Activated CD4-positive, alpha-beta T cell treated with anti-CD3 and anti-CD28 coated beads for 1 hour (primary cell): Measurements from ENCODE around the gene ADAM19.
"Not testable (repeated sequence)": the region's sequence is repeated elsewhere in the genome, so short reads cannot be mapped to it uniquely, and the experiment has no call there.

Experiments
- DNase-seq: peaks from one replicate; pipeline ENCODE4 v3.0.0-alpha.2; 2020

The ADAM19 gene

DNA sequence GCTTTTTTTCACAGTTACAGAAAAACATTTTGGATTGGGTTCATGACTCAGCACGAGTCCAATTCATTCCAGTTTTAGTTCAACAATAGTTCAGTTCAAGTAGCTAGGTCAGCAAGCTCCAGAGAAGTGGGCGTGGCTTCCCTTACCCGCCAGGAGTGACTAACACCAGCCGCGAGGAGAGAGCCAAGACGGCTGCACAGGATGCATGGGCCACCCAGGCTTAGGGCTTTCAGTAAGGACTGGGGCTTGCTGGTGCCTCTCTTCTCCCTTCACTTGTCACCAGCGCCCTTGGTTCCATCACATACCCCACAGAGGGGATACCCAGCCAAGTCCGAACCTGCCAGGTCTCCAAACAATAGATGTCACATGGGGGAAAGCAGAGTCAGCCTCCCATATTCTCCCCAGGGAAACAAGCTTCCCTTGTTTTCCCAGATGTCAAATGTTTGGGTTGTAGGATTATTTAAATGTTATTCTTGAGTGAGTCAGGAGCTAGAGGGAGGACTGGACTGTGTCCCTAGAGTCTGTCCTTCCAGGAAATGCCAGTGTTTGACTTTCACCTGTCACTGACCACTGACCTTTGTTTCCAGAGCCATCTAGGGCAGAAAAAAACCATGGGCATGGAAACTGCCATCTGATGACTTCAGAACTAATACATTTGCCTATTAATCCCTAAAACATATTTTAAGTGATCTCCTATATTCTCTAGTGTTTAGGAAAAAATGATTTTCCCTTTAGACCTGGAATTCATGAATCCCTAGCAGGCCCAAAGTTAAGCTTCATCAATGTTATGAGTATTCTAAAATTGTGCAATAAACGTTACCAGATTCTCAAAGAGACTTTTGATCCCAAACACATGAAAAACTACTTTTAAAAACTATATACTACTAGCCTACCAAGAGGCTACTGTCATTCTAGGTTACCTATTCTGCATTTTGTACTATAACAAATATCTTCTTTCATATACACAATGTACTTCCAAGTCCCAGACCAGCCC, 63.6 kb downstream of the ADAM19 start:
- DNase-seq: no peak

DNA sequence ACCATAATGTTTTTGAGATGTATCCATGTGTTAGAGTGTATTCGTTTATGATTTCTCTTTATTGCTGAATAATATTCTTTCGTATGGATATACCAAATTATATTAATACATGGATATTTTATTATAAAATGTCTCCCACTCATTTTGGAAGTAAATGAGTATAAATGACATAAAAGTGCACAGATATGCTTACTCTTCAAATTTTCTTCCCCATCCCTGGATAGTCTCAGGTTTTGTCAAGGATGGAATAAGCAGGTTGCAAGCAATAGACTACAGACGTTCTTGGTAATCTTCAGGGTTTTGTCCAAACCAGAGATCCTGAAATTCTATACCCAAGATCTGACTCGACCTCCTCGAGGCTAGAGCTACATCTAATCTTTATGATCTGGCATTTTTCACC, 64.9 kb downstream of the ADAM19 start:
- no peak for DNase-seq

DNA sequence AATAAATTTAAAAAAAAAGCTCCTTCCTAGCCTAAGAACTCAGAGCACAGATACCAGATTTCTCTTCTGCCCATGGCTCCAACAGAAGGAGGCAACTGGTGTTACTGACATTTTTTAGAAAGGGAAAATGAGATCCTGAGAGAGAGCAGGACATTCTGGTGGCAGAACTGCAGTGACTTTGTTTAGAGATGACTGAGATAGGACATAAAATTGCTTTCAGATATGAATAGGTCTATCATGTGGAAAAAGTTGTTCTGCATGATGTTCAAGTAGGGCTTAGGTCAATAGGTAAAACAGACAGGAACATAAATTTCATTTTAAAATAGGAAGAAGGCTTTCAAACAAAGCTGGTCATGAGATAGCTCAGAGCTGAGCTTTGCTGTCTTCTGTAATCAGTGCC, 66.0 kb downstream of the ADAM19 start:
- DNase-seq: no peak

DNA sequence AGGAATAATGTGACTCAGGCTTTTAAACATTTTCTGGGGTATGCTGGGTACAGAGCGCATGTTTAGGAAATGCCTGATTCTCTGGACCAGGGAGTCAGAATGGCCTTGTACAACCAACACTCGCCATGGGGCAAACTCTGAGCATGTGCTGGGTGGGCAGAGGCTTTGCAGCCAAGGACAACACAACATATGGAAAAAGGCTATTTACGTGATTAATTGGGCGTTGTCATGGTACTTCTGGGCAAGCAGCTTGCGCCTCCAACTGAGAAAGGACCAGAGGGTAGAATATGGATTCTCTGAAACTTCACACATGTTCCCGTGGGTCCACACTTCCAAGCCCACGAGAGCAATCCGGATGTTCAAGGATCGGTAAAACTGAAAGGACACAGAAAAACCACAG, 66.5 kb downstream of the ADAM19 start:
- DNase-seq: no peak

DNA sequence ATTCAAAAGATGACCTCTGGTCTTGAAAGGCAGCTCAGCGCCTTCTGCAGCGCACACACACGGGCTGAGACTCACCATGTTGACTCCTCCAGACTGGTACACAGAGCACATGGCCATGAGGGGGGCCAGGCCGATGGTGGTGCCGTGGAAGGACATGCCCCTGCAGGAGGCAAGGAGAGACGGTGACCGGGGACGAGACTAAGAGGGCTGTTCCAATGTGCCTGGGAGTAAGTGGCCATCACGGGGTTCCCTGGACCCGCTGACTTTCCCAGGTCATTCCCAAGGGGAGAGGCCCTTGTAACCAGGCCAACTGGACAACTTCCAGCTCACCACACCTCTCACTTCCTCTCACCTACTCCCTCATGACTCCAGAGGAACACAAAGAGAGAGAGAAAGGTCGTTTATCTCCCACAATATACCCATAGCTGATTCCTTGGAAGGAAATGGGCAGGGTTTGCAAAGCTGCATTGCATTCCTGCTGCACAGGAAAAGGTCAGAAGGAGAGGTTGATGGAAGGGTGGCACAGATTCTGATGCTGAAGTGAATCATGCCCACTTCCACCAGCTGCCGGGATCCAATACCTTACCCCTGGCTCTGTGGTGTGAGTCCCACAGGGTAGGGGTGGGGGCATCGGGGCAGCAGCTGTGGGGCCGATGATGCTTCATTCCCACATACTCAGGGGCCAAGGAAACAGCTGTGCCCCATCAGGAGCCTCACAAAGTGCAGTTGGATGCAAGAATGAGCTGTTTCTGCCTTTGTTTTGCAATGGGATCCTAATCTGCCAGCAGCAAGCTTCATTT, 68.4 kb downstream of the ADAM19 start:
- DNase-seq: no peak

DNA sequence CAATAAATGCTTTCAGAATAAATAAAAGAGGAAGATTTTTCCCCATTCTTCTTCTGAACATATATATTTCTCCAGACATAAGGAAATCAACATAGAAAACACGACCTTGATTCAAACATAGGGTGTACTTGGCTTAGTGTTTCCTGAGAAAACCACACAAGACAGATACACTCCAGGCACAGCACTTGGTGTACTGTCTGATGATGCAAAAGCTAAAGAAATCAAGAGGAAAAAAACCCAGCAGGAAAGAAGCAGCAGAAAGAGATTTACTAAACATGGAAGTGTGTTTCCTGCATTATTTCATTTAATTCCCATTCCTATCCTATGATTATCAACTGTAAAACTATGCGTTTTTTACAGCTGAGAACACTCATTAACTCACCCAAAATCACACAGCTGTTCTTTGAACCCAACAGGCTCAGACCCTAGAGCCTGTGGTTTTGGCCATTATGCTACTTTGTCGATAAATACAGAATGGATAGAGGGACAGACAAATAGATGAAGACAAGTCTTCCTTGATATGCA, 69.4 kb downstream of the ADAM19 start:
- no peak for DNase-seq

DNA sequence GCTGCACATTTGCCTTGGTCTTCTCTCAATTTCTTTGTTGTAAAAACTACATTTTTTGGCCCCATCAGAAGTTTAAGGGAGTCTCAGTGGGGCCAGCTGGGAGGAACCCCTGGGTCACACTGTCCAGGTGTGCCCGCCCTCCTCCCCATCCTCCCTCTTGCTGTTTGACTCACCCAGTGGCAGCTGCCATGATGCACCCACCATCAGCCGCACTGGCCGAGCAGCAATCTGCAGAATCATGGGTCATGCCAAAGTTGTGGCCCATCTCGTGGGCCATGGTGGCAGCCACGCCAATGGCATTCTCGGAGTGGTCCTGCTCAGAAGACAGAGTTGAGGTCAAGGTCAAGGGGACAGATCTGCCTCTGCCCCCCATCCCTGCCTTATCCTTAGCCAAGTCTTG, 70.1 kb downstream of the ADAM19 start:
- DNase-seq: no peak

DNA sequence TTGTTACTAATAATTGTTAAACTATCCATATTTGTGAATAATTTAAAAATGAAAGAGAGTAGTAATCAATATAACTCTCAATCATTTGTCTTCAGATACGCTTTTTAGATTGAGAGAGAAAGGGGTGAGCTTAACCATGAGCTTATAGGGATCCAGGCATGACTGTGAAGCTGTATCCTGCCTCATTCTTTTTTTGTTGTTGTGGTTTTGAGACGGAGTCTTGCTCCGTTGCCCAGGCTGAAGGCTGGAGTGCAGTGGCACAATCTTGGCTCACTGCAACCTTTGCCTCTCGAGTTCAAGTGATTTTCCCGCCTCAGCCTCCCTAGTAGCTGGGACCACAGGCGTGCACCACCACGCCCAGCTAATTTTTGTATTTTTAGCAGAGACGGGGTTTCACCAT, 71.5 kb downstream of the ADAM19 start:
- DNase-seq: no peak

DNA sequence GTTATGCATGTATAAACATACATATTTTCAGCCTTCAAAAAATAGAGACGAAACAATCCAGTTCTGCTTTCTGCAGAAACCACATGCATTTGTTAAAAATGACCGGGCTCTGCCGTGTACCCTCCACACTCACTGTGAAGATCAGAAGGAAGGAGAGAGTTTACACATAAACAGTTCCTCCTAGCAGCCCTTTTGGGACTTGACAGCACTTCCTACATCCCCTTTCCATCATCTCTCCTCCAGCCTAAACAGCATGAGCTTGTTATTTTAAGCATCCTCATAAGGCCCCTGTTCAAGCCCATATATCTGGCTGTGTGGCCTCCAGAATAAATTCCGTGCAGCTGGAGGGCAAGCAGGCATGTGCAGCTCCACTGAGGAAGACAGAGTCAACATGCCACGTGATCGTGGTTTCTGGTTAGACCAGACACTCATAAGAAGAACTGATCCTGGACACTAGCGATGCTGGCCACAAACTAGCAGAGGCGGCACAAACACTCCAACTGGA, 73.4 kb downstream of the ADAM19 start:
- no peak for DNase-seq

DNA sequence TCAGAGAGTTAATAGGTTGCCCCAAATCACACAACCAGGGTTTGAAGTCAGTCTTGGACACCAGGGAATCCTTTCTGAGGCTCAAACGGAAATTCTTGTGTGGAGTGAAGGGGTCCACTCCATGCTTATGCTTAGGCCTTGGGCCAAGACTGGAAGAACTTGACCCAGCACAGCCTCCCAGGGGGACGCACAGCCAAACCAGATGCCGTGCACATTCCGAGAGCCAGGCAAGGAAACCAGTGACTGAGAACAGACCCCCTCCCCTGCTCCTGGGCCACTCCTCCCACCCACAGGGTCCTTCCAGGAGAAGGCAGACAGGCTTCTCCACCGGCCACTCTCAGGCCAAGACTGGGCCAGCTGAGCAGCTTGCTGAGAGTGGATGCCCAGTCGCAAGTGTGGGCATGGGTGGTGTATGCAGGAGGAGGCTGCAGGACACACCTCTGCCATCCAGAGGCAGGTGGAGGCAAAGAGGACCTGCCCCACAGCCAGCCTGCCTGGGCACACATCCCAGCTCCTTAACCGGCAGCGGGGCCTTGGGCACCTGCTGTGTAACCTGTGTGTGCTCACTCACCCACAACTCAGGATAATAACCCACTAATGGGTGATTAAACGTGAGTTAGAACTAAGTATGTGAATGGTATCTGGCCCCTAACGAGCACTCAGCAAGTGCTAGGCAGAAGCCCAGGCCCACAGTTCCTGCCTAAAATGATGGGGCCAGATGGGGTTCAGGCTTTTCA, 77.5 kb downstream of the ADAM19 start:
- no peak for DNase-seq

DNA sequence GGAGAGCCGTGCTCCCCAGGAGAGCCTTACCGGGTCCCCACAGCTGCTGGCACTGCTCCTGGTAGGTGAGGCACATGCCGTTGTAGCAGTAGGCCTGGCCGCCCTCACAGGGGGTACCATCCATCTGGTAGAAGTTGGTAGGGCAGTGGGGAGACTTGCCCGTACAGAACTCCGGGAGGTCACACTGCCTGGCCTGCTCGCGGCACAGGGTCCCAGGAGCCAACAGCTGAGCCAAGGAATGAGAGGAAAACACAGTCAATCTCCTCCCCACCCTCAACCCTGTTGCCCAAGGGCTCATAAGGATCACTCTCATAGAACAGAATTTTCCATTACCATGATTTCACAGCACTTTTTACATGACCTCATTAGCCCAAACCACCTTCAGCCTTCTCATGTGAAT, 78.7 kb downstream of the ADAM19 start:
- no peak for DNase-seq

DNA sequence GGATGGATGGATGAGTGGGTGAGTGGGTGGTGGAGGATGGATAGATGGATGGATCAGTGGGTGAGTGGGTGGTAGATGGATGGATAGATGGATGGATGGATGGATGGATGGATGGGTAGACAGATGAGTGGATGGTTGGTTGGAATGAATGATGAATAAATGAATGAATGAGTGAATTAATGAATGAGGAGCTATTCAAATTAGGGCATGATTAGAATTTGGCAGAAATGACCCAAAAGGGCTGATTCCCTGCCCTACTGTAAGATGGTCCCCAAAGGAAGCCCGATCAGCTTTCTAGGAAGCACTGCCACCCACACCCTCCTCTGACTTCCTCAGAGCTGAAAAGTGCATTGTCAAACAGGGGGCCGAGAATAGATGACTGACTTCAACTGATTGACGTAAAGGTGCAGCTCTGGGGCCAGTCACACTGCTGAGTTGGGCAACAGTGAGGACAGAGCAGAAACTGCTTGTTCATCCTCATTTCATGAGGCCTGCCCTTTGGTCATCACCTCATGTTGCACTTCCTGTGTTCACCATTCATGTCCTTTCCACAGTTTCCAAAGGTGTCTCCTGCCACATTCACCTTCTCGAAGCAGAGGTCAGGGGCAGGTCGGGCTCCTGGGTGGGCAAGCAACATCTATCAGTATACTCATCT, 81.3 kb downstream of the ADAM19 start:
- DNase-seq: no peak

DNA sequence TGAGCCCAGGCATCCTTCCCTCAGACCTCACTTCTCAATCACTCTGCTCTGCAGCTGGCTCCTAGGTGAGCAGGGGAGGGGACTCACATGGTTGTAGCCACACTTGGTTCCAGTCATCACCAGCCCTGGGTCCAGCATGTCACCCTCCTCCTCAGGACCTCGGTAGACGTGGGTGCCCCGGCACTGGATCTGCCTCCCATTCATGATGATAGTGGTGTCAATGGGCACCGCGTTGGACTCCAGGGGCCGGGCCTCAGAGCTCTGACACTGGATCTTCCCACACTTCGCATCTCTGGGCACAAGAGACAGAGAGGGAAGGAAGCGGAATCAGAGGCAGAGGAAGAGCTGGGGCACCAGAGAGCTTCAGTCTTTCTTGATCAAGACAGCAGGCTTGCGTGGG, 82.7 kb downstream of the ADAM19 start:
- DNase-seq: no peak

DNA sequence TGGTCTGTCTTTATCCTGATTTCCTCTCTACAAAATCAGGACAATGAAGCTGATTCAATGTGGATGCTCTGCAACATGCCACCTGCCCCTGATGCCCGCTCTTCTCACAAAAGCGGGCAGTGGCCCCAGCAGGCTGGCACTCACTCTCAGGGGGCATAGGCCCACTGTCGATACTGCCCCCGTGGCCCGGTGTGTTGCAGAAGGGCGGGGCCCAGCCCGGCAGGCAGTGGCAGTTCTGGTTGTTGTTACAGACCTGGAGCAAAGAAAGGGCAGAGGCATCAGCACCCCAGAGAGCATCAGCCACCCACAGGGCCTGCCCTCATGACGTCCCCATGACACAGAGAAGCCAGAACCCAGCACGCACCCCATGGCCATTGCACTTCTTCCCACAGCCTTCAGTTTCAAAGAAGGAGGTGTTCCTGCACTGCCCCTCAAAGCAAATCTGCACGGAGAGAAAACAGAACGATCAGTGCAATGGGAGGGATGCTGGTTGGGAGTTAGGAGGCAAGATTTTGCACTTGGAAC, 84.0 kb downstream of the ADAM19 start:
- no peak for DNase-seq

DNA sequence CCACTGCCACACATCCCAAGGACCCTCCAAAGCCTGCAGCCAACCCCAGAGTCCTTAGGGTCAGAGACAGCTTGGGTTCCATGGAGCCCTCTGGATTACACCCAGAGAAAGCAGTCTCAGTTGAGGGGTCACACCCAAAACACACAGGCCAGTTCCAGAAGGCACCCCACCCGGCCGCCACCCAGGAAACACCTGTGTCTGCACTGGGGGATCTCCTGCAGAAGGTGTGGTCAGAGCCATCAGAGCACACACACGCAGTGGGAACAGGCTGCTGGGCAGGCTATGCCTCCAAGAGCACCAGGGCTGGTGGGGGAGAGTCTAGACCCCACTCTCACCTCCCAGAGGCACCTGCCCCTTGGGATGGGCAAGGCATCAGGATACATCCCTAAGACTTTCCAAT, 88.2 kb downstream of the ADAM19 start:
- DNase-seq: no peak

DNA sequence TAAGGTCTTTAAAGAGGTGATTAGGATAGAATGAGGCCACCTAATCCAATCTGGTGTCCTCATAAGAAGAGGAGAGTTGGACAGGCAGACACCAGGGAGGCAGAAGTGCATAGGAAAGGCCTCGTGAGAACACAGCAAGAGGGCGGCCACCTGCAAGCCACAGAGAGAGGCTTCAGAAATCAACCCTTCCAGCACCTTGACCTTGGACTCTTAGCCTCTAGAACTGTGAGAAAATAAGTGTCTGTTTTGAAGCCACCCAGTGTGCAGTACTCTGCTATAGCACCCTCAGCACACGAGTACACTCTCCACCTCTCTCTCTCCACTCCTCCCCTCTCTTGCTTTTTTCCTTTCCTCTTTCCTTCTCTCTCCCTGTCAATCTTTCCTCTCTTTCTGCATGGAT, 88.7 kb downstream of the ADAM19 start:
- DNase-seq: no peak

DNA sequence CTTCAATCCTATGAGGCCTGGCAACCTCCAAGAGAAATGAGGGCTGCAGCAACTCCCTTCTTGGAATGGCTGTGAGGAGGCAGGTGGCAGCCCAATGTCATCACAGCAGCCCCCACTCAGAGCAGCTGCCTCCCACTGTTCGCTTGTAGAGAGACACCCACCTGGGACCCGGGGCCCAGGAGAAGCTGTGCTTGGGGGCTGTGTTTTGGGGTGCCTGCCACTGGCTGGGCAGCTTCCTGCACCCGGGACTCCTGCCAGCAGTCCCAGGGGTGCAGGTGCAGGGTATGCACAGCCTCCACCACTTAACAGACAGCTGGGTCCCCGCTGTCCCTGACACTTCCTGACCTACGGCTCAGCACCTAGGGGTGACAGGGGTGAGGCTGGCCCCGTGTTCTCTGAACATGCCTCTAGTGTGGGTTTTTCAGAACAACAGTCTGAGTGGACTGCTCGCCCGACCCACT, 89.3 kb downstream of the ADAM19 start:
- DNase-seq: no peak

DNA sequence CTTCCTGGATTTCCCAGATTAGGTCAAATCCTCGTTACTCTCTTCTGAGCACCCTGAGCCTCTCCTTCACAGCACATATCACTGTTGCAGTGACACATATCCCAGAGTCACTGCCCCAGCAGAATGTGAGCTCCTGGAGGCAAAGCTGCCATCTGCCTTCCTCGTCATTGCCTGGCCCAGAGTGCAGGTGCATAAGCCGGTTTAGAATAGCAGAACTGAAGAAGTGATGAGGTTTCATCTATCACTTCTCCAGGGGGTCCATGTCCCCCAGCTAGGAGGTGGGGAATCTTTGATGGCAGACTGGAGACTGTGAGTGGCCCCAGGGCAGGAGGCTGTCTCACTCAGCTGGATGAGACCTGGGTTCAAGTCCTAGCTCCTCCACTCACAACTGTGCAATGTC, 89.8 kb downstream of the ADAM19 start:
- no peak for DNase-seq

DNA sequence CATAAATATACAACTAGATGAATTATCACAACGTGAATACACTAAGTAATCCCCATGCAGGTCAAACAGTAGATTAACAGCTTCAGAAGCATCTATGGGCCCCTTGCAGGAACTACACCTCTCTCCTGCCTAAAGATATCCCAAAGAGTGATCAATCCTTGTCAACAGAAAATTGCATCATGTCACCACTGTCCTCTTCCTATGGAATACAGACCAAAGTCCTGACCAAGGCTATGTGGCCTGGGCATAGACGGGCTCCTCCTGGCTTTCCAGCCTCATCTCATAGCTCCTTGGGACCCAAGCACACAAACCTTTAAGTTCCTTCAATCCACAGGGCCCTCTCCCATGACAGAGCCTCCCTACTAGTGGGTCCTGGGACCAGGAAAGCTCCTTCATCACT, 90.2 kb downstream of the ADAM19 start:
- no peak for DNase-seq

DNA sequence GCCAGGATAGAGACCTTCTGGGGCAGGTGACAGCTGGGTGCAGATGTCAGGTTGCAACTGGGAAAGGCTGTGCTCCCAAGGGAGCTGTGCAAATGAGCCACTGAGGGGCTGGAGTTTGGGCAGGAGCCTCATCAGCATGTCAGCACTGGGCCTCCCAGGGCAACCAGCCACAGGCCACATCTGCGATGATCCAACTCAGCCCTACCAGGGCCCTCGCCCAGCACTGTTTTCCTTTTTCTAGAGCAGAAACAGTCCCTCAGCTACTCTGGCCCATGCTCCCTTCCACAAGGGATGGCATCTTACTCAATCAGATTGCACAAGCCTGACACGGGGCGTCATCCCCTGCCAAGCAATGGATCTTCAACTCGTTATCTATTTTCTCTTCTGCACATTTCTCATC, 90.8 kb downstream of the ADAM19 start:
- no peak for DNase-seq

DNA sequence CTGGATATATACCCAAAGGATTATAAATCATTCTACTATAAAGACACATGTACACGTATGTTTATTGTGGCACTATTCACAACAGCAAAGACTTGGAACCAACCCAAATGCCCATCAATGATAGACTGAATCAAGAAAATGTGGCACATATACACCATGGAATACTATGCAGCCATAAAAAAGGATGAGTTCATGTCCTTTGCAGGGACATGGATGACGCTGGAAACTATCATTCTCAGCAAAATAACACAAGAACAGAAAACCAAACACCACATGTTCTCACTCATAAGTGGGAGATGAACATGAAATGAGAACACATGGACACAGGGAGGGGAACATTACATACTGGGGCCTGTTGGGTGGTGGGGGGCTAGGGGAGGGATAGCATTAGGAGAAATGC, 92.9 kb downstream of the ADAM19 start:
- not testable (repeated sequence) for DNase-seq

DNA sequence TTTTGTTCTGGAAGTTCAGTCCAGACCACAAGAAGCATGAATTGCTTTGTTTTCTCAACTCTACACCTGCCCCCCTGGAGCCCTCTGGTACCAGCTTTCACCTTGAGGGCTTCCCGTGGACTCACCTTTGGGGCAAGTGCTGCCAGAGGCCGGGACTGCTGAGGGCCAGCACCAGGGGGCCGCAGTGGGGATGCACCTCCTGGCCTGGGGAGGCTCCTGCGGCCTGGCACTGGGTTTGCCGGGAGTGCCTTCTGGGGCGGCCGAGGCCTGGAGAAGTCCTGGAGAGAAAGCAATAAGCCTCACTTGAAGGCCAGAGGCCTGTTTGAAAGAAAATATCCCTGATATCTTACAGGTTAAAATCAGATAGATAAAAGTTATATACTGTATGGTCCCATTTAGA, 93.9 kb downstream of the ADAM19 start:
- no peak for DNase-seq
